Epithelial cell of proximal tubule (primary cell): ENCODE data around the gene FAF1. TPM values are rescaled to one million over a fixed set of nuclear protein-coding genes. Genes with fewer than 3 reads are reported as not detected.

Experiments used
- DNase-seq: peaks from one replicate; pipeline ENCODE4 v3.0.0-alpha.2; 2011; ENCODE audit warnings: low read depth
- H3K4me3 ChIP-seq: 2 replicates; pipeline ENCODE4 v1.5.1; 2011; ENCODE audit warnings: low read depth, mild to moderate bottlenecking, low read length
- CTCF ChIP-seq: conservative IDR thresholded peaks from 2 replicates; pipeline ENCODE4 v1.5.1; 2012; ENCODE audit warnings: low read depth, mild to moderate bottlenecking, low read length
- total RNA-seq: library from RNA; depleted of rRNA; stranded (reverse); fragments of >200 nt; gene quantifications from 2 replicates; pipeline ENCODE4 v1.2.3, GENCODE V29; 2015

The FAF1 gene
- total RNA-seq, 1 donor from 2014 or later: 54.1 TPM

- no peak for DNase-seq
- TF ChIP-seq CTCF: no peak
- no peak overlapping the region for H3K4me3 ChIP-seq
Observed at GRCh38 chr1:50508040-50508586, 452.0 kb downstream of the FAF1 start.

GRCh38 chr1:50505427-50505826, 454.6 kb downstream of the FAF1 start:
- TF ChIP-seq CTCF: no peak
- DNase-seq: no peak
- H3K4me3 ChIP-seq: no peak overlapping the region

GRCh38 chr1:50503515-50503914, 456.6 kb downstream of the FAF1 start:
- H3K4me3 ChIP-seq: no peak overlapping the region
- no peak for DNase-seq
- TF ChIP-seq CTCF: no peak

- no peak for DNase-seq
- no peak for TF ChIP-seq CTCF
- no peak overlapping the region for H3K4me3 ChIP-seq
Observed at GRCh38 chr1:50502147-50502546, 457.9 kb downstream of the FAF1 start.

- no peak for TF ChIP-seq CTCF
- H3K4me3 ChIP-seq: no peak overlapping the region
- no peak for DNase-seq
Observed at GRCh38 chr1:50497007-50497406, 463.1 kb downstream of the FAF1 start.

GRCh38 chr1:50493710-50494109, 466.4 kb downstream of the FAF1 start:
- DNase-seq: no peak
- TF ChIP-seq CTCF: no peak
- no peak overlapping the region for H3K4me3 ChIP-seq

- no peak for TF ChIP-seq CTCF
- no peak for DNase-seq
- no peak overlapping the region for H3K4me3 ChIP-seq
Observed at GRCh38 chr1:50492142-50492541, 467.9 kb downstream of the FAF1 start.
